T-cell (primary cell): ENCODE measurements around the gene FBXW7. TPM values are rescaled to one million over a fixed set of nuclear protein-coding genes. Genes with fewer than 3 reads are reported as not detected.

Experiments
- ATAC-seq, 4 experiments: fragments of 200-7000 bp in 3 of 4; fragments of 150-1000 bp in 1 of 4; cut with Tn5 transposase; replicated peaks in 1 of 4; 1 replicate in 3 of 4; 2 replicates in 1 of 4; pipeline ENCODE4 v1.10.0; 2021; ENCODE audit warnings: moderate library complexity in 3 of 4, mild to moderate bottlenecking in 2 of 4, moderate number of reproducible peaks in 1 of 4
- CTCF ChIA-PET, 2 donors: fragments of 300-600 bp; sonication (Branson Sonifier 250); formaldehyde crosslinking; loops; one replicate each; lab custom pipeline; 2022; ENCODE audit warnings: antibody characterized with exemption in 2 of 2; lab: Charles Lee
- POLR2A ChIA-PET, 2 donors: fragments of 300-600 bp; sonication (Branson Sonifier 250); formaldehyde crosslinking; loops; one replicate each; lab custom pipeline; 2022; ENCODE audit warnings: antibody characterized with exemption in 2 of 2; lab: Charles Lee
- DNase-seq, 35 experiments: peaks; one replicate each; pipeline versions ENCODE4 v3.0.0 to v3.0.0-alpha.2; 2013 to 2023
- H3K27ac ChIP-seq: one replicate; pipeline ENCODE4 v1.5.1; 2013; ENCODE audit warnings: low read length
- H3K27me3 ChIP-seq, 2 experiments: replicated peaks in 1 of 2; 1 replicate in 1 of 2; 2 replicates in 1 of 2; pipeline versions ENCODE4 v1.6.1 to v1.7.0; 2013; ENCODE audit warnings: low read length in 1 of 2, mixed read lengths in 1 of 2; ENCODE audit not compliant: control insufficient read depth in 2 of 2, insufficient read depth in 2 of 2; ENCODE audit errors: extremely low read depth in 1 of 2
- H3K36me3 ChIP-seq, 2 donors: 1 replicate in 1 of 2; 2 replicates in 1 of 2; pipeline versions ENCODE4 v1.6.1 to v1.7.0; 2013; ENCODE audit warnings: low read length in 1 of 2; ENCODE audit not compliant: control insufficient read depth in 2 of 2, insufficient read depth in 1 of 2; ENCODE audit errors: extremely low read depth in 1 of 2
- H3K4me1 ChIP-seq, 2 experiments: 1 replicate in 1 of 2; 2 replicates in 1 of 2; pipeline versions ENCODE4 v1.6.1 to v1.7.0; 2013; ENCODE audit warnings: low read length in 2 of 2, mixed read lengths in 1 of 2; ENCODE audit not compliant: insufficient read depth in 2 of 2, control insufficient read depth in 1 of 2; ENCODE audit errors: extremely low read depth in 1 of 2
- H3K4me3 ChIP-seq, 2 donors: 1 replicate in 1 of 2; 2 replicates in 1 of 2; pipeline versions ENCODE4 v1.5.1 to v1.7.0; 2013; ENCODE audit warnings: mild to moderate bottlenecking in 2 of 2, low read length in 1 of 2, moderate library complexity in 1 of 2; ENCODE audit not compliant: control insufficient read depth in 1 of 2; ENCODE audit errors: extremely low read depth in 1 of 2
- H3K9me3 ChIP-seq: 2 replicates; pipeline ENCODE4 v1.7.0; 2013
- H3K27ac Mint-ChIP-seq, 2 donors: one replicate each; pipeline ENCODE4 v1.8.0; 2020 to 2021; ENCODE audit warnings: mild to moderate bottlenecking in 2 of 2, mixed read lengths in 2 of 2
- H3K27me3 Mint-ChIP-seq, 2 donors: one replicate each; pipeline ENCODE4 v1.8.0; 2021 to 2022; ENCODE audit warnings: mixed read lengths in 2 of 2
- H3K36me3 Mint-ChIP-seq: one replicate; pipeline ENCODE4 v1.8.0; 2021; ENCODE audit warnings: mixed read lengths
- H3K4me1 Mint-ChIP-seq, 3 donors: one replicate each; pipeline ENCODE4 v1.8.0; 2020 to 2022; ENCODE audit warnings: mixed read lengths in 3 of 3, mild to moderate bottlenecking in 1 of 3
- H3K4me3 Mint-ChIP-seq, 3 donors: one replicate each; pipeline ENCODE4 v1.8.0; 2020 to 2022; ENCODE audit warnings: mild to moderate bottlenecking in 3 of 3, mixed read lengths in 3 of 3, moderate library complexity in 3 of 3
- H3K9me3 Mint-ChIP-seq, 3 donors: one replicate each; pipeline ENCODE4 v1.8.0; 2020 to 2022; ENCODE audit warnings: mixed read lengths in 3 of 3
- WGBS: methylation state at CpG from one replicate; pipeline ENCODE4 v1.1.5; 2013; ENCODE audit warnings: missing lambda C conversion rate; ENCODE audit not compliant: insufficient coverage; 5-methylcytosine and 5-hydroxymethylcytosine counted together
- total RNA-seq, 35 experiments: library from RNA in 6 of 35; stranded (reverse) in 6 of 35; fragments of 120-200 nt in 1 of 35; gene quantifications; one replicate each; pipeline versions ENCODE4 v1.2.1 to v1.2.4 and lab custom pipeline; 2013 to 2026

The FBXW7 gene
- total RNA-seq, 5 donors from 2014 or later (not counting 1 experiment from before 2014, with no cell fraction given) = 91.9 to 131 (median 96.0) TPM

GRCh38 chr4:152372444-152372843 is 163.4 kb downstream of the FBXW7 start:
- no peak for ATAC-seq
- no peaks in the 10 kb centered on the region for H3K9me3 Mint-ChIP-seq
- H3K4me3 Mint-ChIP-seq = no peak overlapping the region
- H3K27me3 Mint-ChIP-seq = no peaks in the 10 kb centered on the region
- ChIA-PET CTCF (interaction anchor here in 1 of 2 donors (0.6 kb wide), 1 partner anchor 367 kb away, joined by 3 read pairs; no protein-coding TSS in a partner anchor), POLR2A (interaction anchor here in 1 of 2 donors (0.5 kb wide), 1 partner anchor 138 kb away, joined by 3 read pairs; no protein-coding TSS in a partner anchor)
- H3K27ac ChIP-seq = no peak overlapping the region
- no peaks in the 10 kb centered on the region for H3K36me3 Mint-ChIP-seq
- H3K27me3 ChIP-seq = no peaks in the 10 kb centered on the region
- no peak overlapping the region for H3K4me3 ChIP-seq
- peaks cover 0 to 14% (median 13%) of the 10 kb centered on the region in 3 donors for H3K4me1 Mint-ChIP-seq
- no peaks in the 10 kb centered on the region for H3K36me3 ChIP-seq
- no peak for DNase-seq
- H3K4me1 ChIP-seq = no peaks in the 10 kb centered on the region
- H3K9me3 ChIP-seq = no peaks in the 10 kb centered on the region
- no peak overlapping the region for H3K27ac Mint-ChIP-seq

DNA sequence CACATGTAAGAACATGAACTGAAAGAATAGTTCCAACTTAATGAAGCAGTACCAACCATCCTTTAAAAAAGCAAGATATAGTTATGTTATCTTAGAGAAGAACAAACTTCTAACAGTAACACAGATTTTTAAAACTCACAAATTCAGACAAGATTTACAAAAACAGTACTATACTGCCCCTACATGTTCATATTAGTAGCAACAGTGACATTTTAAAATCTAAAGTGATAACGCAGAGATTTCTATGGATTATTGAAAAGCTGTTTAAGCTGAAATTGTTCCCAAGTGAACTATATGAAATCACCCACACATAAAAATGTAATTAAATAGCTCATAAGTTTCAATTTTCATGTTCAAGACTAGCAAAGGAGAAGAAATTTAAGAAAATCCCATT is 166.0 kb downstream of the FBXW7 start:
- H3K4me3 ChIP-seq = no peak overlapping the region
- no peaks in the 10 kb centered on the region for H3K4me1 ChIP-seq
- ChIA-PET POLR2A (no interaction called here), CTCF (interaction anchor here (0.6 to 1.5 kb wide), 6 partner anchors 12 to 1253 kb away, joined by 3 to 7 read pairs (median 4); no protein-coding TSS in a partner anchor)
- H3K27ac ChIP-seq = no peak overlapping the region
- no peaks in the 10 kb centered on the region for H3K9me3 Mint-ChIP-seq
- H3K27me3 ChIP-seq = no peaks in the 10 kb centered on the region
- H3K36me3 ChIP-seq = no peaks in the 10 kb centered on the region
- peaks cover 12% of the 10 kb centered on the region for H3K36me3 Mint-ChIP-seq
- H3K4me3 Mint-ChIP-seq = no peak overlapping the region
- H3K4me1 Mint-ChIP-seq = peaks cover 6 to 14% (median 14%) of the 10 kb centered on the region in 3 donors
- H3K9me3 ChIP-seq = no peaks in the 10 kb centered on the region
- ATAC-seq (no peak), DNase-seq (peak in 1 of 35 experiments; percentile 22)
- no CpG with 5 or more reads among the region's 1 CpG for WGBS
- no peak overlapping the region for H3K27ac Mint-ChIP-seq
- H3K27me3 Mint-ChIP-seq = no peaks in the 10 kb centered on the region

- ChIA-PET CTCF (interaction anchor here (0.7 to 1.5 kb wide), 5 partner anchors 11 to 765 kb away, joined by 3 to 7 read pairs (median 4); no protein-coding TSS in a partner anchor), POLR2A (no interaction called here)
- no peaks in the 10 kb centered on the region for H3K36me3 ChIP-seq
- Mint-ChIP-seq H3K9me3 (no peaks in the 10 kb centered on the region), H3K36me3 (peaks cover 15% of the 10 kb centered on the region), H3K27me3 (no peaks in the 10 kb centered on the region), H3K4me3 (no peak overlapping the region), H3K27ac (no peak overlapping the region), H3K4me1 (peaks cover 8 to 16% (median 14%) of the 10 kb centered on the region in 3 donors)
- no peaks in the 10 kb centered on the region for H3K27me3 ChIP-seq
- H3K9me3 ChIP-seq = no peaks in the 10 kb centered on the region
- H3K4me3 ChIP-seq = no peak overlapping the region
- no peaks in the 10 kb centered on the region for H3K4me1 ChIP-seq
- no peak overlapping the region for H3K27ac ChIP-seq
- DNase-seq (no peak), ATAC-seq (no peak)
- whole genome bisulfite sequencing = no CpG with 5 or more reads among the region's 8 CpGs
Observed at GRCh38 chr4:152369203-152369901, 166.5 kb downstream of the FBXW7 start.

DNA sequence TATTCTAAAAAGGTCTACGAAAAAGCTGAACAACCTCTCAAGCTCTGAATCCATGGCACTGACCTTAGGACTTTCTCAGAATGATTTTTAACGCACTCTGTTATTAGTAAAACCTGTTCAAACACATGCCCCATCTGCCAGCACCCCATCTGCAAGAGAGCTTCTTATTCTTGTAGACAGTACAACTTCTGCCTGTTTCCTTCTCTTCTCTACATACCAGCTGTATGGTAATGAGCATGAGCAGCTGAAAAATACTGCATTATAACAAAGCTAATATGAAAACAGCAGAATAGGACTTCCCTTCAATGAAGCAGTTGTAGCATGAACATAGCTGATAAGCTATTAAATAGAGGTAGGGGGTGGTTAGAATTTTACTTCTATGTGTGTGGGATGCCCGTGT is 167.9 kb downstream of the FBXW7 start:
- H3K4me3 Mint-ChIP-seq = no peak overlapping the region
- Histone ChIP-seq H3K4me3 (no peak overlapping the region), H3K27ac (no peak overlapping the region), H3K9me3 (no peaks in the 10 kb centered on the region), H3K36me3 (no peaks in the 10 kb centered on the region), H3K27me3 (no peaks in the 10 kb centered on the region), H3K4me1 (no peaks in the 10 kb centered on the region)
- CTCF ChIA-PET = interaction anchor here (0.6 to 1.4 kb wide), 5 partner anchors 13 to 639 kb away, joined by 3 to 7 read pairs (median 3); no protein-coding TSS in a partner anchor
- peaks cover 24% of the 10 kb centered on the region for H3K36me3 Mint-ChIP-seq
- H3K9me3 Mint-ChIP-seq = no peaks in the 10 kb centered on the region
- POLR2A ChIA-PET = no interaction called here
- H3K27me3 Mint-ChIP-seq = no peaks in the 10 kb centered on the region
- ATAC-seq = no peak
- no peak overlapping the region for H3K27ac Mint-ChIP-seq
- 100% methylated on average over 1 of the region's 3 CpGs for WGBS
- peaks cover 8 to 14% (median 14%) of the 10 kb centered on the region in 3 donors for H3K4me1 Mint-ChIP-seq
- DNase-seq = no peak

- ATAC-seq = no peak
Observed at GRCh38 chr4:152364883-152365282, 171.0 kb downstream of the FBXW7 start.

DNA sequence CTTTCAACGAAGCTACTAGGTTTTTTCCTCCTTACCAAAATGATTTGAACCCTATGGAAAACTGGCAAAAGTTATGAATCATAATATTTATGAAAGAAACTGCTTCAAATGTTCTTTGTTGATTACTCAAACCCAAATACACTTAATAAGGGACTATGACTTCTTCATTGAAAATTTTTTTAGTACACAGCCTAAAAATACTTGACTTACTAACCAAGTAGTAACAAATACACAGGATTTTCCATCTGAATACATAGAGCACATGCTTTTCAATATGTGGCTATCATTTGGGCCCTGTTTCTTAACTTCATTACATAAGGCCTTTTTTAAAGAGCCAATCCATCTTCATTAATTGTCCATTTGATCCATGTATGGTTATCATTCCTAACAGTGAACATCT is 171.5 kb downstream of the FBXW7 start:
- WGBS = no CpG with 5 or more reads among the region's 1 CpG
- Mint-ChIP-seq H3K4me1 (peaks cover 6 to 15% (median 13%) of the 10 kb centered on the region in 3 donors), H3K27ac (no peak overlapping the region), H3K36me3 (peaks cover 34% of the 10 kb centered on the region), H3K4me3 (no peak overlapping the region), H3K9me3 (no peaks in the 10 kb centered on the region), H3K27me3 (no peaks in the 10 kb centered on the region)
- CTCF ChIA-PET = interaction anchor here in 1 of 2 donors (1.0 to 1.1 kb wide), 2 partner anchors 9 to 1004 kb away, joined by 3 read pairs; no protein-coding TSS in a partner anchor
- no peaks in the 10 kb centered on the region for H3K9me3 ChIP-seq
- no peak overlapping the region for H3K4me3 ChIP-seq
- DNase-seq = no peak
- no peaks in the 10 kb centered on the region for H3K36me3 ChIP-seq
- no peak overlapping the region for H3K27ac ChIP-seq
- no peaks in the 10 kb centered on the region for H3K27me3 ChIP-seq
- no peak for ATAC-seq
- H3K4me1 ChIP-seq = no peaks in the 10 kb centered on the region
- POLR2A ChIA-PET = no interaction called here

More at GRCh38 chr4:152364883-152365282, 171.0 kb downstream of the FBXW7 start:
- H3K9me3 ChIP-seq = no peaks in the 10 kb centered on the region
- H3K27ac ChIP-seq = no peak overlapping the region
- no peak overlapping the region for H3K4me3 ChIP-seq
- DNase-seq = no peak
- ChIA-PET POLR2A (no interaction called here), CTCF (interaction anchor here in 1 of 2 donors (1.0 to 1.1 kb wide), 3 partner anchors 9 to 1004 kb away, joined by 3 to 4 read pairs (median 3); no protein-coding TSS in a partner anchor)
- no peak overlapping the region for H3K4me3 Mint-ChIP-seq
- H3K27me3 ChIP-seq = no peaks in the 10 kb centered on the region
- no peaks in the 10 kb centered on the region for H3K9me3 Mint-ChIP-seq
- no peaks in the 10 kb centered on the region for H3K4me1 ChIP-seq
- peaks cover 29% of the 10 kb centered on the region for H3K36me3 Mint-ChIP-seq
- H3K27me3 Mint-ChIP-seq = no peaks in the 10 kb centered on the region
- H3K27ac Mint-ChIP-seq = no peak overlapping the region
- 87% methylated on average over 3 of the region's 3 CpGs for WGBS
- no peaks in the 10 kb centered on the region for H3K36me3 ChIP-seq
- H3K4me1 Mint-ChIP-seq = peaks cover 8 to 14% (median 11%) of the 10 kb centered on the region in 3 donors
